ENCODE measurements around the gene SNX22.

SNX22 gene

GRCh38 chr15:64164436-64164835 lies 12.9 kb downstream of the SNX22 start:
- ChIA-PET CTCF (interaction anchor here (1.5 to 5.3 kb wide), 3 partner anchors 12 to 46 kb away, joined by 3 to 44 read pairs (median 15); partner anchors contain the start of gene SNX22), POLR2A (no interaction called here)
- no peak for DNase-seq (ENCODE audit: extremely low spot score)
- TF ChIP-seq CTCF (IDR thresholded peaks at IDR 0.05; ENCODE audit: control extremely low read depth, extremely low read depth, low read depth, missing control alignments): no peak

DNA sequence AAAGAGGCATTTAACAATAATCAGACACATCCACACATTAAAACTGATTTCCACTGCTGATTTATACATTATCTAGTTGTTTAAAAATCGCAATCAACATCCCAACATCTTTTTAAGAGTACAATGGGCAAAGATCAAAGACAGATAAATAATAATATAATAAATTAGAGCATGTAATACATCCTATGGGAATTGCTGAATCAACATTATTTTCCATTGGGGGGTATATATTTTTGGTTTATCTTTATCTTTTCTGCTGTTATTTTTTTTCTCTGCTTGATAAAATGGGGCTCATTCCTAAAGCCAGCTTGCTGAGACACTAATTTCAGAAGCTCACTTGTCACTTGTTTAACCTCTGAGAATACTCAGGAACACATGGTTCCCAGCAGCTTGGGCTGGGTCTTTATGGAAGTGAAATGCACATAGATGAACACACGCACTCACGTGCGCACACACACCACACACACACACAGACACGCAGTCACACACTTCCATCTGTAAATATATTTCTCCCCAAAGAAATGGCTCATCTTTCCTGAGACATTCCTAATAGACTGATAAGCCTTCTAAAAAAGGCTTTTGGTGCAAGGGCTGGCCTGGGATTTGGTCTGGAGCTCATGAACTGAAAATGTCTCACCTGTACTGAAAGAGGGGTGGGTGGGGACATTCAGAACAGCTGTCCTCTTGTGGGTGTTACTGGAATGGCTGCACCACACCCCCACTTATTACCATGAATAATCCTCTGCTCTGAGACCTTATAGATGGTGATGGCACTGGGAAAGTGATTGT lies 14.8 kb downstream of the SNX22 start:
- POLR2A ChIA-PET: no interaction called here
- no peak for DNase-seq (ENCODE audit: extremely low spot score)
- CTCF ChIA-PET: interaction anchor here (1.0 to 3.2 kb wide), 2 partner anchors 10 to 13 kb away, joined by 3 to 12 read pairs; no protein-coding TSS in a partner anchor
- TF ChIP-seq CTCF (IDR thresholded peaks at IDR 0.05; ENCODE audit: control extremely low read depth, extremely low read depth, low read depth, missing control alignments): no peak

- no peak for TF ChIP-seq CTCF (IDR thresholded peaks at IDR 0.05; ENCODE audit: control extremely low read depth, extremely low read depth, low read depth, missing control alignments)
- DNase-seq (ENCODE audit: extremely low spot score): peak; percentile 54
- POLR2A ChIA-PET: no interaction called here
- CTCF ChIA-PET: interaction anchor here (0.9 to 2.4 kb wide), 4 partner anchors 9 to 64 kb away, joined by 3 to 7 read pairs (median 6); partner anchors contain the start of gene PPIB
Observed at GRCh38 chr15:64180235-64180824, 28.8 kb downstream of the SNX22 start.

- ChIA-PET CTCF (no interaction called here), POLR2A (no interaction called here)
- no peak for TF ChIP-seq CTCF (IDR thresholded peaks at IDR 0.05; ENCODE audit: control extremely low read depth, extremely low read depth, low read depth, missing control alignments)
- DNase-seq (ENCODE audit: extremely low spot score): no peak
Observed at GRCh38 chr15:64182859-64183370, 31.4 kb downstream of the SNX22 start.

- TF ChIP-seq CTCF (IDR thresholded peaks at IDR 0.05; ENCODE audit: control extremely low read depth, extremely low read depth, low read depth, missing control alignments): no peak
- DNase-seq (ENCODE audit: extremely low spot score): no peak
- ChIA-PET CTCF (interaction anchor here (1.7 to 2.2 kb wide), 3 partner anchors 8 to 32 kb away, joined by 6 to 7 read pairs (median 6); no protein-coding TSS in a partner anchor), POLR2A (interaction anchor here (0.6 kb wide), 1 partner anchor 291 kb away, joined by 3 read pairs; no protein-coding TSS in a partner anchor)
Observed at GRCh38 chr15:64185146-64185911, 33.8 kb downstream of the SNX22 start.
